ENCODE results near the gene UBE2K. TPM values are rescaled to one million over a fixed set of nuclear protein-coding genes. Genes with fewer than 3 reads are reported as not detected.
"Not testable (repeated sequence)": the region's sequence is repeated elsewhere in the genome, so short reads cannot be mapped to it uniquely, and the experiment has no call there.

Gene UBE2K
- 10 to 100 TPM; 94.3 to 95.7 (median 95.2) TPM for total RNA-seq

- H3K36me3 Mint-ChIP-seq (ENCODE audit: insufficient read depth) = peaks cover 6% of the 10 kb centered on the region
- no peaks in the 10 kb centered on the region for H3K9me3 Mint-ChIP-seq
- peaks cover 35% of the 10 kb centered on the region for H3K4me1 Mint-ChIP-seq (ENCODE audit: low read depth)
- DNase-seq (peak; percentile 85), ATAC-seq (peak; percentile 89 to 91)
- peak within 1 kb of the TSS; percentile 98 for H3K4me3 Mint-ChIP-seq
- no peaks in the 10 kb centered on the region for H3K27me3 Mint-ChIP-seq (ENCODE audit: low read depth)
Observed at GRCh38 chr4:39697740-39698423, at the start of gene UBE2K. Gene UBE2K, plus strand, starts transcription at chr4:39698136. Its CDS starts 192 bp downstream, at chr4:39698328.

- H3K9me3 Mint-ChIP-seq = no peaks in the 10 kb centered on the region
- DNase-seq (no peak), ATAC-seq (no peak)
- no peaks in the 10 kb centered on the region for H3K27me3 Mint-ChIP-seq (ENCODE audit: low read depth)
- H3K4me1 Mint-ChIP-seq (ENCODE audit: low read depth) = no peaks in the 10 kb centered on the region
- no peak overlapping the region for H3K4me3 Mint-ChIP-seq
- peaks cover 3% of the 10 kb centered on the region for H3K36me3 Mint-ChIP-seq (ENCODE audit: insufficient read depth)
Observed at GRCh38 chr4:39648213-39648612, 49.7 kb upstream of the UBE2K start.

GRCh38 chr4:39648827-39649558 lies 48.9 kb upstream of the UBE2K start:
- Mint-ChIP-seq H3K4me3 (no peak overlapping the region), H3K4me1 (ENCODE audit: low read depth) (no peaks in the 10 kb centered on the region), H3K36me3 (ENCODE audit: insufficient read depth) (peaks cover 3% of the 10 kb centered on the region), H3K27me3 (ENCODE audit: low read depth) (no peaks in the 10 kb centered on the region), H3K9me3 (no peaks in the 10 kb centered on the region)
- ATAC-seq = no peak
- no peak for DNase-seq

GRCh38 chr4:39649639-39650265 lies 48.2 kb upstream of the UBE2K start:
- ATAC-seq = no peak
- peaks cover 3% of the 10 kb centered on the region for H3K36me3 Mint-ChIP-seq (ENCODE audit: insufficient read depth)
- H3K9me3 Mint-ChIP-seq = no peaks in the 10 kb centered on the region
- no peaks in the 10 kb centered on the region for H3K27me3 Mint-ChIP-seq (ENCODE audit: low read depth)
- DNase-seq = no peak
- H3K4me1 Mint-ChIP-seq (ENCODE audit: low read depth) = no peaks in the 10 kb centered on the region
- H3K4me3 Mint-ChIP-seq = no peak overlapping the region

- H3K4me1 Mint-ChIP-seq (ENCODE audit: low read depth) = not testable (repeated sequence)
Observed at GRCh38 chr4:39651586-39651985, 46.4 kb upstream of the UBE2K start.

GRCh38 chr4:39655211-39655610 lies 42.7 kb upstream of the UBE2K start:
- no peak overlapping the region for H3K4me3 Mint-ChIP-seq
- H3K27me3 Mint-ChIP-seq (ENCODE audit: low read depth) = no peaks in the 10 kb centered on the region
- ATAC-seq (no peak), DNase-seq (no peak)
- H3K9me3 Mint-ChIP-seq = no peaks in the 10 kb centered on the region
- peaks cover 1% of the 10 kb centered on the region for H3K36me3 Mint-ChIP-seq (ENCODE audit: insufficient read depth)
- H3K4me1 Mint-ChIP-seq (ENCODE audit: low read depth) = no peaks in the 10 kb centered on the region

More at GRCh38 chr4:39651586-39651985, 46.4 kb upstream of the UBE2K start:
- H3K4me3 Mint-ChIP-seq; DNase-seq; H3K27me3 Mint-ChIP-seq (ENCODE audit: low read depth); H3K36me3 Mint-ChIP-seq (ENCODE audit: insufficient read depth); ATAC-seq; H3K9me3 Mint-ChIP-seq: not testable (repeated sequence)

GRCh38 chr4:39655876-39656275 lies 42.1 kb upstream of the UBE2K start:
- Mint-ChIP-seq H3K4me3 (no peak overlapping the region), H3K27me3 (ENCODE audit: low read depth) (no peaks in the 10 kb centered on the region), H3K9me3 (no peaks in the 10 kb centered on the region), H3K4me1 (ENCODE audit: low read depth) (no peaks in the 10 kb centered on the region), H3K36me3 (ENCODE audit: insufficient read depth) (no peaks in the 10 kb centered on the region)
- ATAC-seq (no peak), DNase-seq (no peak)

- H3K4me1 Mint-ChIP-seq (ENCODE audit: low read depth); H3K27me3 Mint-ChIP-seq (ENCODE audit: low read depth); ATAC-seq; H3K36me3 Mint-ChIP-seq (ENCODE audit: insufficient read depth); H3K4me3 Mint-ChIP-seq; H3K9me3 Mint-ChIP-seq; DNase-seq: not testable (repeated sequence)
Observed at GRCh38 chr4:39656638-39657037, 41.3 kb upstream of the UBE2K start.

- H3K36me3 Mint-ChIP-seq (ENCODE audit: insufficient read depth) = no peaks in the 10 kb centered on the region
- no peak overlapping the region for H3K4me3 Mint-ChIP-seq
- DNase-seq = no peak
- no peaks in the 10 kb centered on the region for H3K9me3 Mint-ChIP-seq
- no peaks in the 10 kb centered on the region for H3K27me3 Mint-ChIP-seq (ENCODE audit: low read depth)
- no peak for ATAC-seq
- no peaks in the 10 kb centered on the region for H3K4me1 Mint-ChIP-seq (ENCODE audit: low read depth)
Observed at GRCh38 chr4:39657465-39657864, 40.5 kb upstream of the UBE2K start.

GRCh38 chr4:39658756-39659155 lies 39.2 kb upstream of the UBE2K start:
- Mint-ChIP-seq H3K4me1 (ENCODE audit: low read depth) (no peaks in the 10 kb centered on the region), H3K36me3 (ENCODE audit: insufficient read depth) (no peaks in the 10 kb centered on the region), H3K4me3 (no peak overlapping the region), H3K27me3 (ENCODE audit: low read depth) (no peaks in the 10 kb centered on the region), H3K9me3 (no peaks in the 10 kb centered on the region)
- DNase-seq (no peak), ATAC-seq (no peak)

GRCh38 chr4:39660045-39660444 lies 37.9 kb upstream of the UBE2K start:
- ATAC-seq (no peak), DNase-seq (no peak)
- H3K4me3 Mint-ChIP-seq = no peak overlapping the region
- no peaks in the 10 kb centered on the region for H3K9me3 Mint-ChIP-seq
- no peaks in the 10 kb centered on the region for H3K27me3 Mint-ChIP-seq (ENCODE audit: low read depth)
- H3K36me3 Mint-ChIP-seq (ENCODE audit: insufficient read depth) = no peaks in the 10 kb centered on the region
- no peaks in the 10 kb centered on the region for H3K4me1 Mint-ChIP-seq (ENCODE audit: low read depth)

GRCh38 chr4:39660757-39661156 lies 37.2 kb upstream of the UBE2K start:
- ATAC-seq (no peak), DNase-seq (no peak)
- Mint-ChIP-seq H3K4me1 (ENCODE audit: low read depth) (no peaks in the 10 kb centered on the region), H3K9me3 (no peaks in the 10 kb centered on the region), H3K27me3 (ENCODE audit: low read depth) (no peaks in the 10 kb centered on the region), H3K4me3 (no peak overlapping the region), H3K36me3 (ENCODE audit: insufficient read depth) (no peaks in the 10 kb centered on the region)

- no peak for DNase-seq
- H3K27me3 Mint-ChIP-seq (ENCODE audit: low read depth) = no peaks in the 10 kb centered on the region
- no peaks in the 10 kb centered on the region for H3K4me1 Mint-ChIP-seq (ENCODE audit: low read depth)
Observed at GRCh38 chr4:39662683-39663082, 35.3 kb upstream of the UBE2K start.

GRCh38 chr4:39664828-39665731 lies 32.9 kb upstream of the UBE2K start:
- H3K4me3 Mint-ChIP-seq = no peak overlapping the region
- no peaks in the 10 kb centered on the region for H3K27me3 Mint-ChIP-seq (ENCODE audit: low read depth)
- no peaks in the 10 kb centered on the region for H3K36me3 Mint-ChIP-seq (ENCODE audit: insufficient read depth)
- ATAC-seq (no peak), DNase-seq (no peak)
- H3K4me1 Mint-ChIP-seq (ENCODE audit: low read depth) = no peaks in the 10 kb centered on the region
- H3K9me3 Mint-ChIP-seq = no peaks in the 10 kb centered on the region

More at GRCh38 chr4:39662683-39663082, 35.3 kb upstream of the UBE2K start:
- no peaks in the 10 kb centered on the region for H3K9me3 Mint-ChIP-seq
- H3K36me3 Mint-ChIP-seq (ENCODE audit: insufficient read depth) = no peaks in the 10 kb centered on the region
- no peak for ATAC-seq
- H3K4me3 Mint-ChIP-seq = no peak overlapping the region

All from activated T-cell treated with anti-CD3 and anti-CD28 coated beads, Interleukin-2, amount 50 U/mL, for 4 hours (primary cell).